Head of caudate nucleus (tissue), 42 donors: ENCODE results near the gene PLEKHM3.
A peak's percentile ranks its signal among the peaks of the same experiment; 100 is the strongest.
"Not testable (repeated sequence)": the region's sequence is repeated elsewhere in the genome, so short reads cannot be mapped to it uniquely, and the experiment has no call there.

Experiments used
- DNase-seq, 42 donors: peaks; one replicate each; pipeline versions ENCODE4 v3.0.0 to v3.0.0-alpha.2; 2020 to 2021; ENCODE audit warnings: mixed read lengths in 7 of 42
- intact Hi-C: fragments of 100-400 bp; cut with DNase I; formaldehyde crosslinking; loops from one replicate; pipeline ENCODE4 v1.15.0; 2022

The PLEKHM3 gene

GRCh38 chr2:207819839-207820784 is 205.2 kb downstream of the PLEKHM3 start:
- DNase-seq, result no peak
- intact Hi-C loops, result no loop called here

DNA sequence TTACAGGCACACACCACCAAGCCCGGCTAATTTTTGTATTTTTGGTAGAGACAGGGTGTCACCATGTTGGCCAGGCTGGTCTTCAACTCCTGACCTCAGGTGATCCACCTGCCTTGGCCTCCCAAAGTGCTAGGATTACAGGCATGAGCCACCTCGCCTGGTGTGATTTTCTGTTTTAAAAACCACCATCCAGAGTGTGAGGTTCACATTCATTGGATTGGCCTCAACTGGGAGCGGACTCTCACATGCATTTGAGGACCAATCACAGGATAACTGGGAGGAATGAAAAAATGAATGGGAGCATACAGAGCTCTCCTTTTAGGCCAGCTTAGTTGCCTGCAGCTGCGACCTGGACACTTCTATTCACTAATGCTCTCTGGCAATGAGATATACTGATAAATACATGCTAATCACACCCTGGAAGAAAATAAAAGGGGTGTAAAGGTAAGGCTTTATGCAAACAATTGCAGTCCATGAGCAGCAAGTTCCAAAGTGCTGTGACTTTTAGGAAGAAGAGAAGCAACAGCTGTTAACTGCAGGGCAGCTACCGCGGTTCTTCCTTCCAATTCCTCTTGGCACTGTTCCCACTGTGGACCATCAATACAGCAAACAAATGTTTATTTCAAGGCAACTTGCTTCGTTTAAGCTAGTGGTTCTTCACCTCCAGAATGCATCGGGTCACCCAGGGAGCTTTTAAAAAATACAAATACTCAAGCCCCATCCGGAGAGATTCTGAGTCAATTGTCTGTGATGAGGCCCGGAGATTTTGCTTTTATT is 206.1 kb downstream of the PLEKHM3 start:
- intact Hi-C loops, result no loop called here
- DNase-seq, result peak in 2 of 42 donors; percentile 24 to 32

DNA sequence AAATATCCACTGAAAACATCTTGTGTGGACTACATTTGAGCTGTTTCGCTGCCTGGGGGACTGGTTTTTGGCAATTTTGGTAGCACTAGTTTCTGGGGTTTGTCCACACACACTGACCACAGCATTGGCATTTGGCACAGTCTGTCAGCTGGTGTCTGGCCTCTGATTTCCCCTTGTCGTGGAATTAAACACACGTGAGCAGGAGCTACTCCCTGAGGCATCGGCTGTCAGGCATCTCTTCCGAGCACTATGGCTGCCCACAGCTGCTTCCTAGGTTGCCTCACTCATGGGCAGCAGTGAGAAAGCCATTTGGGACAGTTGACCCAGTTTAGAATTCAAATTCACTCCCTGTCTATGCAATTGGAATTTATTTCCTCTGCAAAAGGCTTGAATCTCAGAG is 208.8 kb downstream of the PLEKHM3 start:
- intact Hi-C loops, result no loop called here
- no peak for DNase-seq

DNA sequence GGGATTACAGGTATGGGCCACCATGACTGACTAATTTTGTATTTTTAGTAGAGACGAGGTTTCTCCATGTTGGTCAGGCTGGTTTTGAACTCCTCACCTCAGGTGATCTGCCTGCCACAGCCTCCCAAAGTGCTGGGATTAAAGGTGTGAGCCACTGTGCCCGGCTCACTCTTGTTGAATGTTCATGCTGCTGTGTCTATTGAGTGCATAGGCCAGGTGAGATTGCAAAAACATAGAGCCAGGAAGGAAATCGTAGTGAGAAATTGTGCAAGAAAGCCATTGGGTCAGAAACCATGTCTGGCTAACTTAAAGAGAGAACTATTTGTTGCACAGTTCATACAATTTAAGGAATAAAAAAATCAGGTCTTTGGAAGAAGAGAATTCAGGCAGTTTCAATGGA is 210.1 kb downstream of the PLEKHM3 start:
- no peak for DNase-seq
- intact Hi-C loops, result no loop called here

DNA sequence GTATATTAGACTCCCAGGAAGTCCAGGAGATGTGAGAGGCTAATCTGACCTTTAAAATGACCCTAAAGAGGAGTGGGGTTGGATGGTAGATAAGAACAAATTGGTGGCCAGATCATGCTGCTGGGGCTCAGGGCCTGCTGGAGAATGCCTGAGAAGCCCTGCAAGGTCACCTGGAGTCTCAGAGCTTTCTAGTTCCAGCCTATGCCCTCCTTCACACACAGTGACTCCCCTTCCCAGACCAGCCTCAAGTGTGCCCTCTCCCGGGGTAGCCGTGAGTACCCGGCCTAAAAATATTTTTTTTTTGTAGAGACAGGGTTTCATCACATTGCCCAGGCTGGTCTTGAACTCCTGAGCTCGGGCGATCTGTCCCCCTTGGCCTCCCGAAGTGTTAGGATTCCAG is 211.4 kb downstream of the PLEKHM3 start:
- intact Hi-C loops, result loop anchor here (5.0 kb wide), 1 partner anchor 42 kb away; no protein-coding TSS in a partner anchor

GRCh38 chr2:207813221-207813916 is 212.0 kb downstream of the PLEKHM3 start:
- intact Hi-C loops, result loop anchor here (5.0 kb wide), 1 partner anchor 41 kb away; no protein-coding TSS in a partner anchor
- peak; percentile 32 to 89 (median 74) for DNase-seq

More for the DNA sequence above, 211.4 kb downstream of the PLEKHM3 start:
- DNase-seq, result no peak

GRCh38 chr2:207812726-207813080 is 212.6 kb downstream of the PLEKHM3 start:
- DNase-seq, result no peak
- intact Hi-C loops, result loop anchor here (5.0 kb wide), 1 partner anchor 40 kb away; no protein-coding TSS in a partner anchor

GRCh38 chr2:207812058-207812725 is 213.1 kb downstream of the PLEKHM3 start:
- DNase-seq, result peak in 1 of 42 donors; percentile 35
- intact Hi-C loops, result loop anchor here (5.0 kb wide), 1 partner anchor 40 kb away; no protein-coding TSS in a partner anchor

DNA sequence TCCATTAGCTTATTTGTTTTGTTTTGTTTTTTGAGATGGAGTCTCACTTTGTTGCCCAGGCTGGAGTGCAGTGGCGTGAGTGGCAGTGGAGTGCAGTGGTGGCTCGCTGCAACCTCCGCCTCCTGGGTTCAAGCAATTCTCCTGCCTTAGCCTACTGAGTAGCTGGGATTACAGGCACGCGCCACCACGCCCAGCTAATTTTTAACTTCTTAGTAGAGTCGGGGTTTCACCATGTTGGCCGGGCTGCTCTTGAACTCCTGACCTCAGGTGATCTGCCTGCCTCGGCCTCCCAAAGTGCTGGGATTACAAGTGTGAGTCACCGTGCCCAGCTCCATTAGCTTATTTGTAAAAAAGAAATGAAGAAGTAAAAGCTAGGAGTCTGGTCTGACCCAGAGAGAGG is 213.7 kb downstream of the PLEKHM3 start:
- intact Hi-C loops, result loop anchor here (5.0 kb wide), 1 partner anchor 39 kb away; no protein-coding TSS in a partner anchor
- not testable (repeated sequence) for DNase-seq

GRCh38 chr2:207810200-207810788 is 215.0 kb downstream of the PLEKHM3 start:
- no peak for DNase-seq
- intact Hi-C loops, result loop anchor here (5.0 kb wide), 1 partner anchor 38 kb away; no protein-coding TSS in a partner anchor

- no peak for DNase-seq
- intact Hi-C loops, result no loop called here
Measured at GRCh38 chr2:207808119-207808518, 217.2 kb downstream of the PLEKHM3 start.

GRCh38 chr2:207807516-207807915 is 217.8 kb downstream of the PLEKHM3 start:
- intact Hi-C loops, result no loop called here
- DNase-seq, result no peak

GRCh38 chr2:207805566-207806226 is 219.6 kb downstream of the PLEKHM3 start:
- no peak for DNase-seq
- intact Hi-C loops, result no loop called here

DNA sequence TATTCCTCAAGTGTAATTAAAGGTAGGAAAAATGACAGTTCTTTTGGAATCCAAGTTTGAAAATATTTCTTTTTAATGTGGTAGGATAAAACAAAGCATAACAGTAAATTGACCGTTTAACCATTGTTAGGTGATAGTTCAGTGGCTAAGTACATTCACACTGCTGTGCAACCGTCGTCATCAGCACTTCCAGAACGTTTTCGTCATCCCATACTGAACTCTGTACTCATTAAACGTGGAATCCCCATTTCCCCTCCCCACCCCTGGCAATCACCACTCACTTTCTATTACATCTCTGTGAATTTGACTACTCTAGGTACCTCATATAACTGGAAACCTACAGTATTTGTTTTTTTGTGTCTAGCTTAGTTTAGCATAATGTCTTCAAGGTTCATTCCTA is 222.7 kb downstream of the PLEKHM3 start:
- no peak for DNase-seq
- intact Hi-C loops, result no loop called here

- intact Hi-C loops, result no loop called here
- peak in 3 of 42 donors; percentile 25 to 52 (median 30) for DNase-seq
Measured at GRCh38 chr2:207801259-207801658, 224.1 kb downstream of the PLEKHM3 start.

- DNase-seq, result no peak
- intact Hi-C loops, result no loop called here
Measured at GRCh38 chr2:207796585-207797350, 228.6 kb downstream of the PLEKHM3 start.

DNA sequence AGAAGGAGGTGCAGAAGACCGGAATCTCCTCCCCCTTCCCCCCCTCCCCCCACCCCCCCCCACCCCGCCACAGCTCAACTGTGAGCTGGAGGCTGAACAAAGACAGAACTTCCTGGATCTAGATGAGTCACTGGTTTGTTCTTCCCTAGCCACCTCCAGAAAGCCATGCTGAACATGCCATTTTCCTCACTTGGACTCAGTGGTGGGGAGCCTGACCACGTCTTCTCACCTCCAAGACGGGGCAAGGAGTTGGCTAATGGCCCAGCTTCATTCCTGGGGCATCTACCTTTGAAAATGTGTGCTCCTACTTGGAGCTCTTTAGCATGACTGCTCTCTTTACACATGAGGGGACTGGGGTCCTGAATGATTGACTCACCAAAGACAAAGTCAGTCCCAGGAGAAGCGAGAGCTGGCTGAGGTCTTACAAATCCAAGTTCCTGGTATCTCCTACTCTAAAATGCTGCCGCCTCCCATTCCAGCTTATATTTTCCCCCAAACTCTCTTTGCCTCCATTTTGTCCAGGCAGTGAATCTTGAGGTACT is 233.0 kb downstream of the PLEKHM3 start:
- intact Hi-C loops, result no loop called here
- no peak for DNase-seq
